Smooth muscle cell (in vitro differentiated cells): ENCODE results near the gene ACP1. TPM values are rescaled to one million over a fixed set of nuclear protein-coding genes. Genes with fewer than 3 reads are reported as not detected.

Experiments
- DNase-seq: peaks from one replicate; lab custom pipeline; 2025; ENCODE audit not compliant: unreplicated experiment; lab: John Stamatoyannopoulos, UW
- H2AFZ ChIP-seq: fragments of 200-600 bp; sonication (generic); 2 replicates; pipeline ENCODE4 v1.6.0; 2016; ENCODE audit warnings: antibody characterized with exemption, low read depth, mild to moderate bottlenecking
- H3F3A ChIP-seq: fragments of 200-600 bp; sonication (generic); 2 replicates; pipeline ENCODE4 v1.6.0; 2017; ENCODE audit warnings: antibody characterized with exemption, low read depth
- H3K27ac ChIP-seq: fragments of 200-600 bp; sonication (generic); 2 replicates; pipeline ENCODE4 v1.5.1; 2016; ENCODE audit warnings: low read depth, mild to moderate bottlenecking
- H3K27me3 ChIP-seq: fragments of 200-600 bp; sonication (generic); 2 replicates; pipeline ENCODE4 v1.6.1; 2016; ENCODE audit warnings: low read depth, mild to moderate bottlenecking
- H3K36me3 ChIP-seq: fragments of 200-600 bp; sonication (generic); 2 replicates; pipeline ENCODE4 v1.5.1; 2016; ENCODE audit warnings: low read depth
- H3K4me1 ChIP-seq: fragments of 200-600 bp; sonication (generic); 2 replicates; pipeline ENCODE4 v1.5.1; 2016; ENCODE audit warnings: low read depth
- H3K4me2 ChIP-seq: fragments of 200-600 bp; sonication (generic); 2 replicates; pipeline ENCODE4 v1.6.0; 2016; ENCODE audit warnings: mild to moderate bottlenecking
- H3K4me3 ChIP-seq: fragments of 200-600 bp; sonication (generic); 2 replicates; pipeline ENCODE4 v1.5.1; 2016; ENCODE audit warnings: mild to moderate bottlenecking
- H3K79me2 ChIP-seq: fragments of 200-600 bp; sonication (generic); 2 replicates; pipeline ENCODE4 v1.6.0; 2016; ENCODE audit warnings: low read depth, mild to moderate bottlenecking
- H3K9ac ChIP-seq: fragments of 200-600 bp; sonication (generic); 2 replicates; pipeline ENCODE4 v1.6.0; 2016; ENCODE audit warnings: low read depth
- H3K9me3 ChIP-seq: fragments of 200-600 bp; sonication (generic); replicated peaks from 2 replicates; pipeline ENCODE4 v1.5.1; 2016; ENCODE audit warnings: low read depth
- H4K20me1 ChIP-seq: fragments of 200-600 bp; sonication (generic); 2 replicates; pipeline ENCODE4 v1.6.0; 2016; ENCODE audit warnings: low read depth
- CTCF ChIP-seq: fragments of 200-600 bp; sonication (generic); IDR thresholded peaks from 2 replicates; pipeline ENCODE4 v1.5.1; 2017; ENCODE audit warnings: borderline replicate concordance, mild to moderate bottlenecking, antibody characterized with exemption; ENCODE audit not compliant: insufficient read depth, poor library complexity, severe bottlenecking
- WGBS: methylation state at CpG from one replicate; pipeline ENCODE4 v1.1.7; 2016; ENCODE audit warnings: low lambda C conversion rate; 5-methylcytosine and 5-hydroxymethylcytosine counted together
- polyA plus RNA-seq: library from polyadenylated mRNA; unstranded; fragments of >200 nt; fragmentation: Nextera tagmentation; extraction: Ambion mirVana; gene quantifications from 2 replicates; pipeline ENCODE4 v1.2.1, GENCODE V29; 2016
- total RNA-seq: library from RNA; depleted of rRNA; stranded (reverse); fragments of >200 nt; gene quantifications from 2 replicates; pipeline ENCODE4 v1.2.3, GENCODE V29; 2014

Gene ACP1
- total and polyA plus RNA-seq, 2 experiments from 2014 or later: 168 to 182 TPM

- H3K9me3 ChIP-seq: no peaks in the 10 kb centered on the region
- 41% methylated on average over 13 of the region's 13 CpGs for WGBS
- H3K4me2 ChIP-seq: no peak overlapping the region
- no peaks in the 10 kb centered on the region for H4K20me1 ChIP-seq
- no peak overlapping the region for H3K4me3 ChIP-seq
- no peak for TF ChIP-seq CTCF
- H3K4me1 ChIP-seq: peaks cover 9% of the 10 kb centered on the region
- H3F3A ChIP-seq: no peaks in the 10 kb centered on the region
- no peaks in the 10 kb centered on the region for H3K79me2 ChIP-seq
- no peak overlapping the region for H3K9ac ChIP-seq
- H3K36me3 ChIP-seq: no peaks in the 10 kb centered on the region
- no peak for DNase-seq
- no peak overlapping the region for H3K27ac ChIP-seq
- H3K27me3 ChIP-seq: no peaks in the 10 kb centered on the region
- H2AFZ ChIP-seq: no peak overlapping the region
These were observed 44.6 kb downstream of the ACP1 start for GRCh38 chr2:309148-309953.

- no peaks in the 10 kb centered on the region for H4K20me1 ChIP-seq
- H3K9ac ChIP-seq: no peak overlapping the region
- TF ChIP-seq CTCF: no peak
- no peak overlapping the region for H2AFZ ChIP-seq
- H3F3A ChIP-seq: no peaks in the 10 kb centered on the region
- H3K4me1 ChIP-seq: peaks cover 9% of the 10 kb centered on the region
- no peaks in the 10 kb centered on the region for H3K27me3 ChIP-seq
- H3K4me2 ChIP-seq: no peak overlapping the region
- no peaks in the 10 kb centered on the region for H3K79me2 ChIP-seq
- no peaks in the 10 kb centered on the region for H3K9me3 ChIP-seq
- no peak overlapping the region for H3K27ac ChIP-seq
- H3K36me3 ChIP-seq: no peaks in the 10 kb centered on the region
- DNase-seq: no peak
- H3K4me3 ChIP-seq: no peak overlapping the region
- WGBS: 76% methylated on average over 10 of the region's 10 CpGs
These were observed 45.3 kb downstream of the ACP1 start for GRCh38 chr2:309954-310510.

- no peak for DNase-seq
- no peak for TF ChIP-seq CTCF
- H3K4me2 ChIP-seq: no peak overlapping the region
- peaks cover 9% of the 10 kb centered on the region for H3K4me1 ChIP-seq
- no peaks in the 10 kb centered on the region for H3K9me3 ChIP-seq
- H3F3A ChIP-seq: no peaks in the 10 kb centered on the region
- H3K27me3 ChIP-seq: no peaks in the 10 kb centered on the region
- no peaks in the 10 kb centered on the region for H3K36me3 ChIP-seq
- no peak overlapping the region for H3K9ac ChIP-seq
- WGBS: 90% methylated on average over 5 of the region's 5 CpGs
- no peak overlapping the region for H3K4me3 ChIP-seq
- no peak overlapping the region for H3K27ac ChIP-seq
- no peaks in the 10 kb centered on the region for H3K79me2 ChIP-seq
- no peaks in the 10 kb centered on the region for H4K20me1 ChIP-seq
- no peak overlapping the region for H2AFZ ChIP-seq
These were observed 46.2 kb downstream of the ACP1 start for GRCh38 chr2:310994-311393.
